A673 (cell line): Measurements from ENCODE around the gene F7. TPM values are rescaled to one million over a fixed set of nuclear protein-coding genes. Genes with fewer than 3 reads are reported as not detected.

Experiments used
- BruUV-seq: library from RNA; stranded (reverse); fragments of 400-500 nt; replicated peaks from 2 replicates; lab custom pipeline; 2021; lab: Mats Ljungman, UMichigan
- CTCF ChIA-PET: fragments of 300-600 bp; sonication (Branson Sonifier 250); formaldehyde crosslinking; loops from one replicate; lab custom pipeline; 2022; ENCODE audit warnings: antibody characterized with exemption; lab: Charles Lee
- POLR2A ChIA-PET: fragments of 300-600 bp; sonication (Branson Sonifier 250); formaldehyde crosslinking; loops from one replicate; lab custom pipeline; 2022; ENCODE audit warnings: antibody characterized with exemption; ENCODE audit not compliant: low non-redundant PET; lab: Charles Lee
- DNase-seq: peaks from one replicate; pipeline ENCODE4 v3.0.0-alpha.2; 2015; ENCODE audit warnings: low spot score
- H3K27ac ChIP-seq: fragments of 200-600 bp; sonication (generic); 2 replicates; pipeline ENCODE4 v1.5.1; 2016; ENCODE audit warnings: mixed run types, low read depth, mild to moderate bottlenecking, mixed read lengths, antibody characterized with exemption, low read length; ENCODE audit not compliant: poor library complexity, severe bottlenecking
- H3K27me3 ChIP-seq: fragments of 200-600 bp; sonication (generic); replicated peaks from 2 replicates; pipeline ENCODE4 v1.6.1; 2017; ENCODE audit warnings: mixed run types, low read depth, mild to moderate bottlenecking, mixed read lengths, antibody characterized with exemption, low read length; ENCODE audit not compliant: insufficient read depth, poor library complexity
- H3K36me3 ChIP-seq: fragments of 200-600 bp; sonication (generic); 2 replicates; pipeline ENCODE4 v1.6.1; 2016; ENCODE audit warnings: mixed run types, mild to moderate bottlenecking, mixed read lengths, antibody characterized with exemption, low read length; ENCODE audit not compliant: insufficient read depth, poor library complexity, severe bottlenecking
- H3K4me1 ChIP-seq: fragments of 200-600 bp; sonication (generic); 2 replicates; pipeline ENCODE4 v1.6.1; 2017; ENCODE audit warnings: mixed run types, mild to moderate bottlenecking, mixed read lengths, antibody characterized with exemption, low read length; ENCODE audit not compliant: insufficient read depth, poor library complexity, severe bottlenecking
- H3K4me3 ChIP-seq: fragments of 200-600 bp; sonication (generic); 2 replicates; pipeline ENCODE4 v1.5.1; 2016; ENCODE audit warnings: low read depth, mixed run types, mild to moderate bottlenecking, mixed read lengths, low read length; ENCODE audit not compliant: poor library complexity, severe bottlenecking
- H3K9me3 ChIP-seq: fragments of 200-600 bp; sonication (generic); 2 replicates; pipeline ENCODE4 v1.6.1; 2016; ENCODE audit warnings: mixed run types, low read depth, mild to moderate bottlenecking, mixed read lengths, antibody characterized with exemption, low read length; ENCODE audit not compliant: poor library complexity, severe bottlenecking
- EZH2 ChIP-seq: fragments of 200-600 bp; sonication (generic); IDR thresholded peaks from 2 replicates; pipeline ENCODE4 v1.6.1; 2017; ENCODE audit warnings: borderline replicate concordance, low read depth, mild to moderate bottlenecking, mixed read lengths, antibody characterized with exemption, low read length; ENCODE audit not compliant: poor library complexity, severe bottlenecking
- intact Hi-C: fragments of 100-400 bp; cut with micrococcal nuclease; formaldehyde crosslinking; loops from one replicate; pipeline ENCODE4 v1.10.0; 2022; ENCODE audit not compliant: unreplicated experiment
- total RNA-seq: library from RNA; stranded (reverse); gene quantifications from 2 replicates; pipeline ENCODE4 v1.2.3, GENCODE V29; 2021
- TF ChIP-seq, protein P1 (sequence below): fragments of 300-800, 200-600 bp; sonication (generic); conservative IDR thresholded peaks from 2 replicates; pipeline ENCODE4 v1.5.1; 2017; ENCODE audit warnings: low read depth, mild to moderate bottlenecking, antibody characterized with exemption, low read length, moderate library complexity, mixed read lengths

The F7 gene
- total RNA-seq, 1 experiment from 2014 or later, result not detected

DNA sequence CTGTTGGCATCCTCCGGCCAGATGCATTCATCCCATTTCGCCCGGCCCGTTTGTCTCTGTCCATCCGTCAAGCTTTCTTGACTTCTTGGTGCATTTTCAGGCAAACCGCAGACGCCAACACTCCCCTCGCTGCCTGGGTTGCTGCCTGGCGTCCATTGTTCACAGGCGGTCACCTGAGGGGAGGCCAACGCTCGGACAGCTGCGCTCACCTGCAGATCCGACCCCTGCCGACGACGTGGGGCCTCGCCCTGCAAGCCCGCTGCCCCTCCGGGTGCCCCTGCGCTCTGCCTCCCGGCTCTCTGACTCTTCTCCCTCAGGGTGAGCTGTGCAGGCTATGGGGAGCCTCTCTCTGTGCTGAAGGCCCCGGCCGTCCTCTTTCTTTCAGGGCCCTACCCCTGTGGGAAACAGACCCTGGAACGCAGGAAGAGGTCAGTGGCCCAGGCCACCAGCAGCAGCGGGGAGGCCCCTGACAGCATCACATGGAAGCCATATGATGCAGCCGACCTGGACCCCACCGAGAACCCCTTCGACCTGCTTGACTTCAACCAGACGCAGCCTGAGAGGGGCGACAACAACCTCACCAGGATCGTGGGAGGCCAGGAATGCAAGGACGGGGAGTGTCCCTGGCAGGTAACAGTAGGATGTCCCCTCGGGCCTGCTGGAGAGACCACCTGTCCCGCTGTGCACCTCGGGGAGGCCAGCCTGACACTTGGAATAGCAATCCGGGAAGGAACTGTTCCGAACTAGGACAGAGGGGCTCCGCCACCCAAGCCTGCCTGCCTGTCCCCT lies 38.1 kb downstream of the F7 start:
- DNase-seq, result no peak
- CTCF ChIA-PET, result no interaction called here
- POLR2A ChIA-PET, result no interaction called here

GRCh38 chr13:113144255-113144629 lies 38.7 kb downstream of the F7 start:
- Histone ChIP-seq H3K36me3 (no peaks in the 10 kb centered on the region), H3K4me1 (no peaks in the 10 kb centered on the region), H3K4me3 (no peak overlapping the region), H3K9me3 (no peaks in the 10 kb centered on the region), H3K27ac (no peak overlapping the region), H3K27me3 (no peaks in the 10 kb centered on the region)
- no TSS peak for BruUV-seq
- ChIA-PET CTCF (no interaction called here), POLR2A (no interaction called here)
- TF ChIP-seq, protein P1, sequence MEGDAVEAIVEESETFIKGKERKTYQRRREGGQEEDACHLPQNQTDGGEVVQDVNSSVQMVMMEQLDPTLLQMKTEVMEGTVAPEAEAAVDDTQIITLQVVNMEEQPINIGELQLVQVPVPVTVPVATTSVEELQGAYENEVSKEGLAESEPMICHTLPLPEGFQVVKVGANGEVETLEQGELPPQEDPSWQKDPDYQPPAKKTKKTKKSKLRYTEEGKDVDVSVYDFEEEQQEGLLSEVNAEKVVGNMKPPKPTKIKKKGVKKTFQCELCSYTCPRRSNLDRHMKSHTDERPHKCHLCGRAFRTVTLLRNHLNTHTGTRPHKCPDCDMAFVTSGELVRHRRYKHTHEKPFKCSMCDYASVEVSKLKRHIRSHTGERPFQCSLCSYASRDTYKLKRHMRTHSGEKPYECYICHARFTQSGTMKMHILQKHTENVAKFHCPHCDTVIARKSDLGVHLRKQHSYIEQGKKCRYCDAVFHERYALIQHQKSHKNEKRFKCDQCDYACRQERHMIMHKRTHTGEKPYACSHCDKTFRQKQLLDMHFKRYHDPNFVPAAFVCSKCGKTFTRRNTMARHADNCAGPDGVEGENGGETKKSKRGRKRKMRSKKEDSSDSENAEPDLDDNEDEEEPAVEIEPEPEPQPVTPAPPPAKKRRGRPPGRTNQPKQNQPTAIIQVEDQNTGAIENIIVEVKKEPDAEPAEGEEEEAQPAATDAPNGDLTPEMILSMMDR, result no peak
- TF ChIP-seq EZH2, result no peak
- intact Hi-C loops, result no loop called here
- DNase-seq, result no peak

More for the DNA sequence above, 38.1 kb downstream of the F7 start:
- Histone ChIP-seq H3K9me3 (no peaks in the 10 kb centered on the region), H3K4me1 (no peaks in the 10 kb centered on the region), H3K4me3 (no peak overlapping the region), H3K27ac (no peak overlapping the region), H3K27me3 (no peaks in the 10 kb centered on the region), H3K36me3 (no peaks in the 10 kb centered on the region)
- BruUV-seq, result no TSS peak
- intact Hi-C loops, result no loop called here
- no peak for TF ChIP-seq EZH2
- TF ChIP-seq, protein P1, result no peak

DNA sequence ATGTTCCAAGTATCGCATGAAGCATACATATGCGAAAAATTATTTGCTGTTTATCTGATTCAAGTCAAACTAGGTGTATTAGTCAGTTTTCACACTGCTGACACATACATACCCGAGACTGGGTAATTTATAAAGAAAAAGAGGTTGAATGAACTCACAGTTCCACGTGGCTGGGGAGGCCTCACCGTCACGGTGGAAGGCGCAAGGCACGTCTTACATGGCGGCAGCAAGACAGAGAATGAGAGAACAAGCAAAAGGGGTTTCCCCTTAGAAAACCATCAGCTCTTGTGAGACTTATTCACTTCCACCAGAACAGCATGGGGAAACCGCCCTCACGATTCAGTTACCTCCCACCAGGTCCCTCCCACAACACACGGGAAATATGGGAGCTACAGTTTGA lies 39.9 kb downstream of the F7 start:
- DNase-seq, result no peak
- no peaks in the 10 kb centered on the region for H3K27me3 ChIP-seq
- no peak overlapping the region for H3K27ac ChIP-seq
- H3K4me1 ChIP-seq, result no peaks in the 10 kb centered on the region
- POLR2A ChIA-PET, result no interaction called here
- no peaks in the 10 kb centered on the region for H3K9me3 ChIP-seq
- BruUV-seq, result no TSS peak
- TF ChIP-seq, protein P1, result no peak
- TF ChIP-seq EZH2, result no peak
- CTCF ChIA-PET, result no interaction called here
- no peak overlapping the region for H3K4me3 ChIP-seq
- H3K36me3 ChIP-seq, result no peaks in the 10 kb centered on the region
- intact Hi-C loops, result no loop called here
